C4-2B (cell line): ENCODE results near the gene SYPL1.

Experiments
- CTCF ChIP-seq: fragments of 450-650 bp; conservative IDR thresholded peaks from 2 replicates; pipeline ENCODE4 v1.5.1; 2017; ENCODE audit warnings: mild to moderate bottlenecking
- ZFX ChIP-seq: fragments of 450-650 bp; IDR thresholded peaks from 2 replicates; pipeline ENCODE4 v1.6.1; 2017

GRCh38 chr7:106069471-106070200 lies 42.5 kb downstream of the SYPL1 start:
- TF ChIP-seq CTCF (no peak), ZFX (no peak)
